ENCODE results near the gene LMO1.

Gene LMO1

DNA sequence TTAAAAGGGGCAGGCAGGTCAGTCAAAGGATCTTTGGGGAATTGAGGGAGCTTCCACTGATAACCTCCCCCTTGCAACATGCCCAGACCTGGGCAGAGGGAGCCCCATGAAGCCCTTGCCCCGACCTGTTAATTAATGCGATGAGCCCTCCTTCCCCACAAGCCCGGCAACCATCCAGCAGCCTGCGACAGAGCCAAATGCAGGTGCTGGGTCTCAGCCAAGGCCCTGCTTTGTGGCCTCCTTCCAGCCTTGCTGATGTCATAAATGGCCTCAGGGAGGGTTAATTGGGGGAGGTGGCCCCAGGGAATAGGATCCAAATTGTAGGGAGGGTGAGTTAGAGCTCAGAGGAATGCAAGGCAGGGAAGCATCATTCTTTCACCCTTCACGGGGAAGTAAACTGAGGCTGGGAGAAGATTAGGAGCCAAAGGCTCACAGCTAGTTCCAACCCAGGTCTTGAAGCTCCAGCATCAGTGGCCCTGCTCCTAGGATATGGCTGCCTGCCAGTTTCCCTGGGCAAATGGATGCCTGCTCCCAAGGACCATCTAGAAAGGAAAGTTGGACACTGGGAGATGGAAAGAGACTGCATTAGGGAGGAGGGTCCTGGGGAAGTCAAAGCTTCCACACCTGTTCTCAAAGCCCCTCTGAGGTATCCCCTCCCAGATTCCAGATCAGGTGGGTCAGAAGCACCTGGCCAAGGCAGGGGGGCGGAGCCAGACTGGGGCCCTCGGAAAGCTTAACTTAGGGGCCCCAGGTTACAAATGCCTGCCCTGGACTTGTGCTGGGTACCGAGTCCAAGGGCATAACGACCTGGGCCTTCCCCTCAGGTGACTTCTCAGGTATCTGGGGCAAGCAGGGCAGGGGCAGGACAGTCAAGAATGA lies 34.1 kb downstream of the LMO1 start:
- TF ChIP-seq ZFP3 (CRISPR knock-in tag; IDR thresholded peaks at IDR 0.05) (0 out of 2 replicates have a peak, but pooled peaks have one; percentile 55), GLIS3 (CRISPR knock-in tag; IDR thresholded peaks at IDR 0.05) (no peak; the same call in 1 of the 2 replicates), TOX (CRISPR knock-in tag; IDR thresholded peaks at IDR 0.05; ENCODE audit: borderline replicate concordance) (no peak), SNAI2 (CRISPR knock-in tag; IDR thresholded peaks at IDR 0.05) (peak; percentile 69; the same call in 1 of the 2 replicates), ARNTL (CRISPR knock-in tag; IDR thresholded peaks at IDR 0.05; ENCODE audit: borderline replicate concordance, low read depth) (no peak), OSR1 (CRISPR knock-in tag; IDR thresholded peaks at IDR 0.05) (no peak), PPARA (CRISPR knock-in tag; IDR thresholded peaks at IDR 0.05; ENCODE audit: borderline replicate concordance) (no peak), CSDC2 (CRISPR knock-in tag; IDR thresholded peaks at IDR 0.05) (peak; percentile 79; the same call in 1 of the 2 replicates), ZNF70 (CRISPR knock-in tag; IDR thresholded peaks at IDR 0.05) (peak; percentile 33; the same call in 1 of the 2 replicates), ZNF565 (CRISPR knock-in tag; conservative IDR thresholded peaks at IDR 0.05; ENCODE audit: low read depth) (no peak), TCF4 (CRISPR knock-in tag; IDR thresholded peaks at IDR 0.05; ENCODE audit: borderline replicate concordance) (peak; percentile 68; the same call in 1 of the 2 replicates), ZNF8 (CRISPR knock-in tag; IDR thresholded peaks at IDR 0.05) (no peak), ISL1 (CRISPR knock-in tag; IDR thresholded peaks at IDR 0.05) (peak; percentile 83), ESRRG (CRISPR knock-in tag; IDR thresholded peaks at IDR 0.05) (no peak), RARB (CRISPR knock-in tag; IDR thresholded peaks at IDR 0.05) (no peak), ZC3H10 (CRISPR knock-in tag; IDR thresholded peaks at IDR 0.05) (no peak), BACH2 (CRISPR knock-in tag; IDR thresholded peaks at IDR 0.05; ENCODE audit: borderline replicate concordance) (0 out of 2 replicates have a peak, but pooled peaks have one; percentile 2), ZFP30 (CRISPR knock-in tag; IDR thresholded peaks at IDR 0.05) (no peak)
- TF ChIP-seq, protein P1, sequence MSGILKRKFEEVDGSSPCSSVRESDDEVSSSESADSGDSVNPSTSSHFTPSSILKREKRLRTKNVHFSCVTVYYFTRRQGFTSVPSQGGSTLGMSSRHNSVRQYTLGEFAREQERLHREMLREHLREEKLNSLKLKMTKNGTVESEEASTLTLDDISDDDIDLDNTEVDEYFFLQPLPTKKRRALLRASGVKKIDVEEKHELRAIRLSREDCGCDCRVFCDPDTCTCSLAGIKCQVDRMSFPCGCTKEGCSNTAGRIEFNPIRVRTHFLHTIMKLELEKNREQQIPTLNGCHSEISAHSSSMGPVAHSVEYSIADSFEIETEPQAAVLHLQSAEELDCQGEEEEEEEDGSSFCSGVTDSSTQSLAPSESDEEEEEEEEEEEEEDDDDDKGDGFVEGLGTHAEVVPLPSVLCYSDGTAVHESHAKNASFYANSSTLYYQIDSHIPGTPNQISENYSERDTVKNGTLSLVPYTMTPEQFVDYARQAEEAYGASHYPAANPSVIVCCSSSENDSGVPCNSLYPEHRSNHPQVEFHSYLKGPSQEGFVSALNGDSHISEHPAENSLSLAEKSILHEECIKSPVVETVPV (CRISPR knock-in tag; IDR thresholded peaks at IDR 0.05), result no peak
- TF ChIP-seq, protein P2, sequence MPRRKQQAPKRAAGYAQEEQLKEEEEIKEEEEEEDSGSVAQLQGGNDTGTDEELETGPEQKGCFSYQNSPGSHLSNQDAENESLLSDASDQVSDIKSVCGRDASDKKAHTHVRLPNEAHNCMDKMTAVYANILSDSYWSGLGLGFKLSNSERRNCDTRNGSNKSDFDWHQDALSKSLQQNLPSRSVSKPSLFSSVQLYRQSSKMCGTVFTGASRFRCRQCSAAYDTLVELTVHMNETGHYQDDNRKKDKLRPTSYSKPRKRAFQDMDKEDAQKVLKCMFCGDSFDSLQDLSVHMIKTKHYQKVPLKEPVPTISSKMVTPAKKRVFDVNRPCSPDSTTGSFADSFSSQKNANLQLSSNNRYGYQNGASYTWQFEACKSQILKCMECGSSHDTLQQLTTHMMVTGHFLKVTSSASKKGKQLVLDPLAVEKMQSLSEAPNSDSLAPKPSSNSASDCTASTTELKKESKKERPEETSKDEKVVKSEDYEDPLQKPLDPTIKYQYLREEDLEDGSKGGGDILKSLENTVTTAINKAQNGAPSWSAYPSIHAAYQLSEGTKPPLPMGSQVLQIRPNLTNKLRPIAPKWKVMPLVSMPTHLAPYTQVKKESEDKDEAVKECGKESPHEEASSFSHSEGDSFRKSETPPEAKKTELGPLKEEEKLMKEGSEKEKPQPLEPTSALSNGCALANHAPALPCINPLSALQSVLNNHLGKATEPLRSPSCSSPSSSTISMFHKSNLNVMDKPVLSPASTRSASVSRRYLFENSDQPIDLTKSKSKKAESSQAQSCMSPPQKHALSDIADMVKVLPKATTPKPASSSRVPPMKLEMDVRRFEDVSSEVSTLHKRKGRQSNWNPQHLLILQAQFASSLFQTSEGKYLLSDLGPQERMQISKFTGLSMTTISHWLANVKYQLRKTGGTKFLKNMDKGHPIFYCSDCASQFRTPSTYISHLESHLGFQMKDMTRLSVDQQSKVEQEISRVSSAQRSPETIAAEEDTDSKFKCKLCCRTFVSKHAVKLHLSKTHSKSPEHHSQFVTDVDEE (CRISPR knock-in tag; IDR thresholded peaks at IDR 0.05), result peak; percentile 65; the same call in 1 of the 2 replicates
- TF ChIP-seq, protein P3, sequence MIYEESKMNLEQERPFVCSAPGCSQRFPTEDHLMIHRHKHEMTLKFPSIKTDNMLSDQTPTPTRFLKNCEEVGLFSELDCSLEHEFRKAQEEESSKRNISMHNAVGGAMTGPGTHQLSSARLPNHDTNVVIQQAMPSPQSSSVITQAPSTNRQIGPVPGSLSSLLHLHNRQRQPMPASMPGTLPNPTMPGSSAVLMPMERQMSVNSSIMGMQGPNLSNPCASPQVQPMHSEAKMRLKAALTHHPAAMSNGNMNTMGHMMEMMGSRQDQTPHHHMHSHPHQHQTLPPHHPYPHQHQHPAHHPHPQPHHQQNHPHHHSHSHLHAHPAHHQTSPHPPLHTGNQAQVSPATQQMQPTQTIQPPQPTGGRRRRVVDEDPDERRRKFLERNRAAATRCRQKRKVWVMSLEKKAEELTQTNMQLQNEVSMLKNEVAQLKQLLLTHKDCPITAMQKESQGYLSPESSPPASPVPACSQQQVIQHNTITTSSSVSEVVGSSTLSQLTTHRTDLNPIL (CRISPR knock-in tag; IDR thresholded peaks at IDR 0.05; ENCODE audit: low read depth), result peak; percentile 39; the same call in 1 of the 2 replicates
- TF ChIP-seq, protein P4, sequence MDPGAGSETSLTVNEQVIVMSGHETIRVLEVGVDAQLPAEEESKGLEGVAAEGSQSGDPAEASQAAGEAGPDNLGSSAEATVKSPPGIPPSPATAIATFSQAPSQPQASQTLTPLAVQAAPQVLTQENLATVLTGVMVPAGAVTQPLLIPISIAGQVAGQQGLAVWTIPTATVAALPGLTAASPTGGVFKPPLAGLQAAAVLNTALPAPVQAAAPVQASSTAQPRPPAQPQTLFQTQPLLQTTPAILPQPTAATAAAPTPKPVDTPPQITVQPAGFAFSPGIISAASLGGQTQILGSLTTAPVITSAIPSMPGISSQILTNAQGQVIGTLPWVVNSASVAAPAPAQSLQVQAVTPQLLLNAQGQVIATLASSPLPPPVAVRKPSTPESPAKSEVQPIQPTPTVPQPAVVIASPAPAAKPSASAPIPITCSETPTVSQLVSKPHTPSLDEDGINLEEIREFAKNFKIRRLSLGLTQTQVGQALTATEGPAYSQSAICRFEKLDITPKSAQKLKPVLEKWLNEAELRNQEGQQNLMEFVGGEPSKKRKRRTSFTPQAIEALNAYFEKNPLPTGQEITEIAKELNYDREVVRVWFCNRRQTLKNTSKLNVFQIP (CRISPR knock-in tag; IDR thresholded peaks at IDR 0.05; ENCODE audit: borderline replicate concordance, low read depth), result no peak
- TF ChIP-seq, protein P5, sequence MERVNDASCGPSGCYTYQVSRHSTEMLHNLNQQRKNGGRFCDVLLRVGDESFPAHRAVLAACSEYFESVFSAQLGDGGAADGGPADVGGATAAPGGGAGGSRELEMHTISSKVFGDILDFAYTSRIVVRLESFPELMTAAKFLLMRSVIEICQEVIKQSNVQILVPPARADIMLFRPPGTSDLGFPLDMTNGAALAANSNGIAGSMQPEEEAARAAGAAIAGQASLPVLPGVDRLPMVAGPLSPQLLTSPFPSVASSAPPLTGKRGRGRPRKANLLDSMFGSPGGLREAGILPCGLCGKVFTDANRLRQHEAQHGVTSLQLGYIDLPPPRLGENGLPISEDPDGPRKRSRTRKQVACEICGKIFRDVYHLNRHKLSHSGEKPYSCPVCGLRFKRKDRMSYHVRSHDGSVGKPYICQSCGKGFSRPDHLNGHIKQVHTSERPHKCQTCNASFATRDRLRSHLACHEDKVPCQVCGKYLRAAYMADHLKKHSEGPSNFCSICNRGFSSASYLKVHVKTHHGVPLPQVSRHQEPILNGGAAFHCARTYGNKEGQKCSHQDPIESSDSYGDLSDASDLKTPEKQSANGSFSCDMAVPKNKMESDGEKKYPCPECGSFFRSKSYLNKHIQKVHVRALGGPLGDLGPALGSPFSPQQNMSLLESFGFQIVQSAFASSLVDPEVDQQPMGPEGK (CRISPR knock-in tag; IDR thresholded peaks at IDR 0.05; ENCODE audit: borderline replicate concordance), result no peak
- ATAC-seq, result peak; percentile 6; the same call in 2 of the 3 replicates

Data from SK-N-SH treated with all-trans-retinoic acid at 6 μM for 48 hours (cell line).